ENCODE results near the gene ATAD5.

ATAD5 gene

GRCh38 chr17:30794372-30794771 lies 37.4 kb upstream of the ATAD5 start (continued):
- TF ChIP-seq ZNF175 (tag by site-specific recombination; IDR thresholded peaks at IDR 0.05): no peak

- TF ChIP-seq ZNF24 (tag by site-specific recombination; IDR thresholded peaks at IDR 0.05) (no peak), ZNF274 (IDR thresholded peaks at IDR 0.05; ENCODE audit: low read length) (no peak), ZNF274 (tag by site-specific recombination; IDR thresholded peaks at IDR 0.05; ENCODE audit: borderline replicate concordance) (no peak), YY1 (tag by site-specific recombination; IDR thresholded peaks at IDR 0.05) (no peak), ZNF513 (tag by site-specific recombination; IDR thresholded peaks at IDR 0.05) (no peak), MEIS1 (CRISPR knock-in tag; IDR thresholded peaks at IDR 0.05; ENCODE audit: borderline replicate concordance) (no peak), GLI2 (tag by site-specific recombination; IDR thresholded peaks at IDR 0.05; ENCODE audit: borderline replicate concordance, low read depth) (no peak), ZNF704 (tag by site-specific recombination; IDR thresholded peaks at IDR 0.05) (no peak), ZNF76 (tag by site-specific recombination; IDR thresholded peaks at IDR 0.05; ENCODE audit: borderline replicate concordance, low read depth) (no peak), ZNF37A (tag by site-specific recombination; IDR thresholded peaks at IDR 0.05) (no peak), ZBTB44 (tag by site-specific recombination; IDR thresholded peaks at IDR 0.05) (no peak), ZNF391 (tag by site-specific recombination; IDR thresholded peaks at IDR 0.05; ENCODE audit: borderline replicate concordance, low read depth) (no peak)
- Histone ChIP-seq H3K36me3 (ENCODE audit: control insufficient read depth in 2 of 2, insufficient read depth in 1 of 2, low read length in 2 of 2) (peaks cover 80 to 84% of the 10 kb centered on the region in 2 experiments), H3K9me3 (ENCODE audit: control insufficient read depth, insufficient read depth, low read depth, low read length) (no peaks in the 10 kb centered on the region), H3K4me1 (ENCODE audit: control insufficient read depth, insufficient read depth, low read length) (no peaks in the 10 kb centered on the region), H3K4me3 (ENCODE audit: low read depth, low read length) (no peak overlapping the region), H3K27ac (ENCODE audit: extremely low read depth, low read depth, low read length) (peak overlapping the region; percentile 19; the same call in 1 of the 2 replicates)
- POLR2A ChIA-PET: no interaction called here
- CTCF ChIA-PET: no interaction called here
Observed at GRCh38 chr17:30796016-30796415, 35.8 kb upstream of the ATAD5 start.

- peaks cover 65 to 70% of the 10 kb centered on the region in 2 experiments for H3K36me3 ChIP-seq (ENCODE audit: control insufficient read depth in 2 of 2, insufficient read depth in 1 of 2, low read length in 2 of 2)
- no peak overlapping the region for H3K4me3 ChIP-seq (ENCODE audit: low read depth, low read length)
- ChIA-PET POLR2A (no interaction called here), CTCF (no interaction called here)
- TF ChIP-seq ZNF510 (tag by site-specific recombination; IDR thresholded peaks at IDR 0.05; ENCODE audit: insufficient replicate concordance): no peak
- TF ChIP-seq ZNF169 (tag by site-specific recombination; IDR thresholded peaks at IDR 0.05): no peak
- no peak for TF ChIP-seq ZNF10 (tag by site-specific recombination; IDR thresholded peaks at IDR 0.05)
- H3K27ac ChIP-seq (ENCODE audit: extremely low read depth, low read depth, low read length): no peak overlapping the region
- H3K9me3 ChIP-seq (ENCODE audit: control insufficient read depth, insufficient read depth, low read depth, low read length): no peaks in the 10 kb centered on the region
- no peaks in the 10 kb centered on the region for H3K4me1 ChIP-seq (ENCODE audit: control insufficient read depth, insufficient read depth, low read length)
Observed at GRCh38 chr17:30801671-30802070, 30.1 kb upstream of the ATAD5 start.

GRCh38 chr17:30805944-30806456 lies 25.8 kb upstream of the ATAD5 start:
- Histone ChIP-seq H3K4me1 (ENCODE audit: control insufficient read depth, insufficient read depth, low read length) (no peaks in the 10 kb centered on the region), H3K36me3 (ENCODE audit: control insufficient read depth in 2 of 2, insufficient read depth in 1 of 2, low read length in 2 of 2) (peaks cover 41 to 47% of the 10 kb centered on the region in 2 experiments), H3K27ac (ENCODE audit: extremely low read depth, low read depth, low read length) (no peak overlapping the region), H3K9me3 (ENCODE audit: control insufficient read depth, insufficient read depth, low read depth, low read length) (no peaks in the 10 kb centered on the region), H3K4me3 (ENCODE audit: low read depth, low read length) (no peak overlapping the region)
- CTCF ChIA-PET: interaction anchor here (0.6 to 1.6 kb wide), 3 partner anchors 15 to 21 kb away, joined by 3 to 4 read pairs (median 3); partner anchors contain the start of gene CRLF3
- TF ChIP-seq ZNF19 (tag by site-specific recombination; IDR thresholded peaks at IDR 0.05; ENCODE audit: low read depth): no peak
- POLR2A ChIA-PET: interaction anchor here (0.7 to 0.9 kb wide), 2 partner anchors 8 to 26 kb away, joined by 3 to 4 read pairs; partner anchors contain the start of gene ATAD5
